ENCODE results near the gene C19orf12. TPM values are rescaled to one million over a fixed set of nuclear protein-coding genes. Genes with fewer than 3 reads are reported as not detected.

C19orf12 gene
- total RNA-seq, 1 experiment from 2014 or later, result 17.5 TPM

DNA sequence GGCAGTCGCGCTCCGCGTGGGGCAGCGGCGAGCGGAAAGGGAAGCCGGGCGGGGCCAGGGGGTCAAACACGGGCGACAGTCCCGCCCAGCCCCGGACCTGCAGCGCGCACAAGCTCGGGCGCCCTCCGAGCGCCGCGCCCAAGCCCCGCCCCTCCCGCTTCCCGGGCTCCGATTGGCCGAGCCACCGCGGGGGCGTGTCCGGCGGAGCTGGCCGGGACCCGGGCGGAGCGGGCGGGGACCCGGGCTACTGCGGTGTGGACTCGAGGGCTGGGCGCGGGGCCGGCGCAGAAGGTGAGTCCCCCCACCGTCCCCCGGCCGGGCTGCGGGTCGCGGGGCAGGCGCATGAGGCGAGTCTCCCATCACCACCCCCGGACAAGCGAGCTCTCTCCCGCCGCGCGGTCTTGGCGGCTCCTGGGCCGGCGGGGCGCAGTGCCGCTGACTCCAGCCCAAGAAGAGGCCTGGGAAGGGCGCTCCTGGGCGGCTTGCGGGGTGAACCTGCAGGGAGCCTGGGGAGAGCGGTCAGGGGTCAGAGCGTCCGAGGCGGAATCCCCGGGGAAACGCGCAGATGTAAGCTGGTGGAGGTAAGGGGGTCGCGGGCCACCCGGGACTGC is 49.7 kb downstream of the C19orf12 start, which contains the start of gene PLEKHF1:
PLEKHF1 (plus strand) TSS at position 247 of the 611 bp plus-strand sequence. CDS start 8,379 bp downstream, outside the sequence.
- Histone ChIP-seq H2BK15ac (ENCODE audit: low read depth, low read length) (no peak within 1 kb of the TSS), H2AFZ (ENCODE audit: low read length) (no peak within 1 kb of the TSS), H4K5ac (ENCODE audit: insufficient read length, low read depth, low read length) (no peak within 1 kb of the TSS), H3K23ac (ENCODE audit: insufficient read length, low read depth, low read length) (no peak within 1 kb of the TSS), H3K4me1 (ENCODE audit: insufficient read depth, low read length) (peaks cover 8% of the 10 kb centered on the region; the same call in 1 of the 2 replicates), H3K27me3 (ENCODE audit: insufficient read depth, low read length) (no peaks in the 10 kb centered on the region), H3K56ac (ENCODE audit: insufficient read length, low read depth, low read length) (no peak within 1 kb of the TSS), H4K91ac (ENCODE audit: insufficient read length, low read depth, low read length) (no peak within 1 kb of the TSS), H3K9me3 (ENCODE audit: control insufficient read depth, low read depth, low read length) (no peaks in the 10 kb centered on the region), H3K27ac (ENCODE audit: insufficient read length, low read depth, low read length) (no peak within 1 kb of the TSS), H3K14ac (ENCODE audit: insufficient read depth, low read length) (peak within 1 kb of the TSS; percentile 4; the same call in 1 of the 2 replicates), H3K4me2 (ENCODE audit: insufficient read depth, insufficient read length, low read length) (peak within 1 kb of the TSS; percentile 62), H3K18ac (ENCODE audit: insufficient read length, low read depth, low read length) (peak within 1 kb of the TSS; percentile 2), H3K4ac (ENCODE audit: low read depth, low read length) (no peak within 1 kb of the TSS), H2BK5ac (ENCODE audit: insufficient read length, low read length) (no peak within 1 kb of the TSS), H3K23me2 (ENCODE audit: insufficient read length, low read depth, low read length, poor library complexity, severe bottlenecking) (peaks cover 14% of the 10 kb centered on the region), H2BK12ac (ENCODE audit: insufficient read length, low read depth, low read length) (no peak within 1 kb of the TSS), H3K9ac (ENCODE audit: extremely low read depth, insufficient read length, low read length) (no peak within 1 kb of the TSS), H4K20me1 (ENCODE audit: control insufficient read depth, insufficient read depth, insufficient read length) (no peaks in the 10 kb centered on the region), H3T11ph (ENCODE audit: low read length) (no peak within 1 kb of the TSS), H2BK120ac (ENCODE audit: low read depth, low read length, poor library complexity, severe bottlenecking) (no peak within 1 kb of the TSS), H2AK5ac (ENCODE audit: insufficient read length, low read length) (no peak within 1 kb of the TSS), H4K8ac (replicated peaks; ENCODE audit: insufficient read length, low read depth, low read length) (no peak within 1 kb of the TSS), H2BK20ac (ENCODE audit: low read depth, low read length, poor library complexity, severe bottlenecking) (no peak within 1 kb of the TSS), H3K79me2 (ENCODE audit: insufficient read depth, low read length) (no peaks in the 10 kb centered on the region; the same call in 1 of the 2 replicates), H3K79me1 (ENCODE audit: insufficient read depth, low read depth, low read length, poor library complexity, severe bottlenecking) (no peaks in the 10 kb centered on the region)
- Mint-ChIP-seq H3K27me3 (ENCODE audit: low read depth) (peaks cover 12% of the 10 kb centered on the region), H3K4me3 (peak within 1 kb of the TSS; percentile 73 to 86), H3K4me1 (peaks cover 11 to 20% of the 10 kb centered on the region in 2 experiments), H3K27ac (no peak within 1 kb of the TSS), H3K36me3 (ENCODE audit: insufficient read depth in 1 of 3, low read depth in 3 of 3) (peaks cover 0 to 4% (median 2%) of the 10 kb centered on the region in 3 experiments; a peak in 4 of 7 replicates), H3K9me3 (no peaks in the 10 kb centered on the region)
- DNase-seq, result peak; percentile 87
- WGBS (ENCODE audit: extremely low coverage, insufficient read length, low lambda C conversion rate), result no CpG with 5 or more reads among the region's 75 CpGs
- TF ChIP-seq, protein P1, sequence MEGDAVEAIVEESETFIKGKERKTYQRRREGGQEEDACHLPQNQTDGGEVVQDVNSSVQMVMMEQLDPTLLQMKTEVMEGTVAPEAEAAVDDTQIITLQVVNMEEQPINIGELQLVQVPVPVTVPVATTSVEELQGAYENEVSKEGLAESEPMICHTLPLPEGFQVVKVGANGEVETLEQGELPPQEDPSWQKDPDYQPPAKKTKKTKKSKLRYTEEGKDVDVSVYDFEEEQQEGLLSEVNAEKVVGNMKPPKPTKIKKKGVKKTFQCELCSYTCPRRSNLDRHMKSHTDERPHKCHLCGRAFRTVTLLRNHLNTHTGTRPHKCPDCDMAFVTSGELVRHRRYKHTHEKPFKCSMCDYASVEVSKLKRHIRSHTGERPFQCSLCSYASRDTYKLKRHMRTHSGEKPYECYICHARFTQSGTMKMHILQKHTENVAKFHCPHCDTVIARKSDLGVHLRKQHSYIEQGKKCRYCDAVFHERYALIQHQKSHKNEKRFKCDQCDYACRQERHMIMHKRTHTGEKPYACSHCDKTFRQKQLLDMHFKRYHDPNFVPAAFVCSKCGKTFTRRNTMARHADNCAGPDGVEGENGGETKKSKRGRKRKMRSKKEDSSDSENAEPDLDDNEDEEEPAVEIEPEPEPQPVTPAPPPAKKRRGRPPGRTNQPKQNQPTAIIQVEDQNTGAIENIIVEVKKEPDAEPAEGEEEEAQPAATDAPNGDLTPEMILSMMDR (conservative IDR thresholded peaks at IDR 0.05), result no peak
